HPDE6-E6E7 (cell line): ENCODE results near the gene PPP1R13B.

Experiments
- DNase-seq: peaks from one replicate; pipeline ENCODE4 v3.0.0; 2011; ENCODE audit warnings: missing footprints; ENCODE audit errors: extremely low spot score

Gene PPP1R13B

GRCh38 chr14:103731916-103732867, 115.2 kb downstream of the PPP1R13B start:
- DNase-seq, result no peak

- DNase-seq, result no peak
These were observed 115.9 kb downstream of the PPP1R13B start for GRCh38 chr14:103731481-103731880.

GRCh38 chr14:103730490-103731035, 116.8 kb downstream of the PPP1R13B start:
- no peak for DNase-seq

- no peak for DNase-seq
These were observed 117.6 kb downstream of the PPP1R13B start for GRCh38 chr14:103729496-103730448.

GRCh38 chr14:103728721-103729120, 118.7 kb downstream of the PPP1R13B start:
- DNase-seq, result no peak

GRCh38 chr14:103728141-103728540, 119.2 kb downstream of the PPP1R13B start:
- no peak for DNase-seq

- DNase-seq, result no peak
These were observed 119.9 kb downstream of the PPP1R13B start for GRCh38 chr14:103727313-103727980.

GRCh38 chr14:103726474-103726873, 120.9 kb downstream of the PPP1R13B start:
- DNase-seq, result no peak

GRCh38 chr14:103725739-103726395, 121.5 kb downstream of the PPP1R13B start:
- DNase-seq, result no peak

- DNase-seq, result no peak
These were observed 122.2 kb downstream of the PPP1R13B start for GRCh38 chr14:103725001-103725682.

- no peak for DNase-seq
These were observed 123.3 kb downstream of the PPP1R13B start for GRCh38 chr14:103724116-103724515.

GRCh38 chr14:103723748-103724081, 123.7 kb downstream of the PPP1R13B start:
- DNase-seq, result no peak

- DNase-seq, result peak; percentile 72
These were observed 125.8 kb downstream of the PPP1R13B start for GRCh38 chr14:103721334-103722120.

- DNase-seq, result no peak
These were observed 127.6 kb downstream of the PPP1R13B start for GRCh38 chr14:103719751-103720150.

- no peak for DNase-seq
These were observed 128.8 kb downstream of the PPP1R13B start for GRCh38 chr14:103718572-103718971.

GRCh38 chr14:103716899-103717411, 130.4 kb downstream of the PPP1R13B start:
- DNase-seq, result no peak

GRCh38 chr14:103716091-103716801, 131.1 kb downstream of the PPP1R13B start:
- no peak for DNase-seq
